HG03520 (cell line): ENCODE results near the gene CD80.
"Not testable (repeated sequence)": the region's sequence is repeated elsewhere in the genome, so short reads cannot be mapped to it uniquely, and the experiment has no call there.

Experiments used
- ATAC-seq: cut with Tn5 transposase; IDR thresholded peaks from one replicate; pipeline ENCODE4 v1.9.1; 2021; ENCODE audit warnings: mild to moderate bottlenecking, moderate library complexity; ENCODE audit not compliant: unreplicated experiment

The CD80 gene

GRCh38 chr3:119559441-119559963 lies at the start of gene CD80:
Gene CD80 (minus strand): TSS chr3:119559614. CDS start chr3:119557728, 1,886 bp downstream.
- peak; percentile 53 for ATAC-seq

- no peak for ATAC-seq
Measured at GRCh38 chr3:119608405-119609000, 49.1 kb upstream of the CD80 start.

- ATAC-seq, result no peak
Measured at GRCh38 chr3:119604878-119605277, 45.5 kb upstream of the CD80 start.

GRCh38 chr3:119602676-119603075 lies 43.3 kb upstream of the CD80 start:
- ATAC-seq, result no peak

- peak; percentile 20 for ATAC-seq
Measured at GRCh38 chr3:119601154-119601553, 41.7 kb upstream of the CD80 start.

- ATAC-seq, result peak; percentile 68
Measured at GRCh38 chr3:119600732-119601131, 41.3 kb upstream of the CD80 start.

GRCh38 chr3:119599558-119600174 lies 40.3 kb upstream of the CD80 start:
- ATAC-seq, result no peak

- ATAC-seq, result peak; percentile 32
Measured at GRCh38 chr3:119598410-119599098, 39.1 kb upstream of the CD80 start.

GRCh38 chr3:119597548-119598288 lies 38.3 kb upstream of the CD80 start, which contains the start of gene PLA1A:
Gene PLA1A (plus strand): TSS chr3:119597885. CDS start chr3:119597914, 29 bp downstream.
- ATAC-seq, result no peak

- no peak for ATAC-seq
Measured at GRCh38 chr3:119596398-119596797, 37.0 kb upstream of the CD80 start.

GRCh38 chr3:119595639-119596334 lies 36.4 kb upstream of the CD80 start:
- ATAC-seq, result no peak

- ATAC-seq, result not testable (repeated sequence)
Measured at GRCh38 chr3:119594929-119595328, 35.5 kb upstream of the CD80 start.

GRCh38 chr3:119594066-119594465 lies 34.7 kb upstream of the CD80 start:
- ATAC-seq, result no peak

- ATAC-seq, result no peak
Measured at GRCh38 chr3:119592861-119593260, 33.4 kb upstream of the CD80 start.

- ATAC-seq, result no peak
Measured at GRCh38 chr3:119590706-119591105, 31.3 kb upstream of the CD80 start.

- no peak for ATAC-seq
Measured at GRCh38 chr3:119589102-119589773, 29.8 kb upstream of the CD80 start.

- ATAC-seq, result no peak
Measured at GRCh38 chr3:119588112-119588511, 28.7 kb upstream of the CD80 start.

GRCh38 chr3:119586733-119587172 lies 27.3 kb upstream of the CD80 start:
- no peak for ATAC-seq

GRCh38 chr3:119585856-119586570 lies 26.6 kb upstream of the CD80 start:
- no peak for ATAC-seq
